Vagina (tissue), 2 donors: ENCODE measurements around the gene CRAT. TPM values are rescaled to one million over a fixed set of nuclear protein-coding genes. Genes with fewer than 3 reads are reported as not detected.

Experiments used
- DNase-seq, 2 donors: peaks; one replicate each; pipeline ENCODE4 v3.0.0-alpha.2; 2017; ENCODE audit errors: extremely low spot score in 2 of 2
- H3K27ac ChIP-seq: fragments of 200-600 bp; sonication (generic); one replicate; pipeline ENCODE4 v1.5.1; 2019
- H3K27me3 ChIP-seq: fragments of 200-600 bp; sonication (generic); one replicate; pipeline ENCODE4 v1.5.1; 2019
- H3K36me3 ChIP-seq, 2 donors: fragments of 200-600 bp; sonication (generic); one replicate each; pipeline ENCODE4 v1.5.1; 2017 to 2019
- H3K4me1 ChIP-seq: fragments of 200-600 bp; sonication (generic); one replicate; pipeline ENCODE4 v1.5.1; 2019
- H3K4me3 ChIP-seq, 2 donors: fragments of 200-600 bp; sonication (generic); 1 replicate in 1 of 2; 2 replicates in 1 of 2; pipeline ENCODE4 v1.5.1; 2016 to 2019
- H3K9me3 ChIP-seq: fragments of 200-600 bp; sonication (generic); one replicate; pipeline ENCODE4 v1.5.1; 2019
- POLR2A ChIP-seq, 2 donors: fragments of 450-650 bp; IDR thresholded peaks; one replicate each; pipeline ENCODE4 v1.6.1; 2017; ENCODE audit warnings: antibody characterized with exemption in 2 of 2, mild to moderate bottlenecking in 2 of 2, moderate library complexity in 2 of 2
- POLR2AphosphoS5 ChIP-seq, 2 donors: sonication (generic); formaldehyde crosslinking; IDR thresholded peaks; one replicate each; pipeline ENCODE4 v1.9.0; 2017; ENCODE audit warnings: antibody characterized with exemption in 2 of 2, mild to moderate bottlenecking in 2 of 2, low read depth in 1 of 2; ENCODE audit not compliant: insufficient read depth in 1 of 2
- intact Hi-C: fragments of 100-400 bp; cut with DNase I; formaldehyde crosslinking; loops from one replicate; pipeline ENCODE4 v1.15.1; 2023
- total RNA-seq: library from RNA; depleted of rRNA; stranded (reverse); fragments of >200 nt; gene quantifications from one replicate; pipeline ENCODE4 v1.2.3, GENCODE V29; 2016
- TF ChIP-seq, protein P1 (sequence below), 3 experiments: fragments of 450-650 bp in 2 of 3; fragments of 200-600 bp in 1 of 3; sonication (generic) in 1 of 3; IDR thresholded peaks; one replicate each; pipeline ENCODE4 v1.5.1; 2017 to 2019; ENCODE audit warnings: antibody characterized with exemption in 3 of 3, mild to moderate bottlenecking in 2 of 3, moderate library complexity in 2 of 3

Gene CRAT
- total RNA-seq, 1 donor from 2014 or later: 59.9 TPM

DNA sequence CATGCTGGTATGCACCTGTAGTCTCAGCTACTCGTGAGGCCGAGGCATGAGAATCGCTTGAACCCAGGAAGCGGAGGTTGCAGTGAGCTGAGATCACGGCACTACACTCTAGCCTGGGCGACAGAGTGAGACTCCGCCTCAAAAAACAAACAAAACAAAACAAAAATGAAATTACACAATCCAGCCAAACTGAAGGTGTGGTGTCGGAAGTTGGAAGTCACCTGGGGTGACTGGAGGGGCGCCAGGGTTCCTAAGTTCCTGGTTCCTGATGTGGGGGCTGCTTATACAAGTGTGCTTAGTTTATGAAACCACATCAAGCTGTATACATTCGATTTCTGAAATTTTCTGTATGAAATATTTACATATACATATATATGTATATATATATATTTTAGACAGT, 33.4 kb downstream of the CRAT start:
- TF ChIP-seq POLR2AphosphoS5 (IDR thresholded peaks at IDR 0.05; ENCODE audit: insufficient read depth in 1 of 2, low read depth in 1 of 2) (no peak), POLR2A (IDR thresholded peaks at IDR 0.05) (no peak)
- TF ChIP-seq, protein P1, sequence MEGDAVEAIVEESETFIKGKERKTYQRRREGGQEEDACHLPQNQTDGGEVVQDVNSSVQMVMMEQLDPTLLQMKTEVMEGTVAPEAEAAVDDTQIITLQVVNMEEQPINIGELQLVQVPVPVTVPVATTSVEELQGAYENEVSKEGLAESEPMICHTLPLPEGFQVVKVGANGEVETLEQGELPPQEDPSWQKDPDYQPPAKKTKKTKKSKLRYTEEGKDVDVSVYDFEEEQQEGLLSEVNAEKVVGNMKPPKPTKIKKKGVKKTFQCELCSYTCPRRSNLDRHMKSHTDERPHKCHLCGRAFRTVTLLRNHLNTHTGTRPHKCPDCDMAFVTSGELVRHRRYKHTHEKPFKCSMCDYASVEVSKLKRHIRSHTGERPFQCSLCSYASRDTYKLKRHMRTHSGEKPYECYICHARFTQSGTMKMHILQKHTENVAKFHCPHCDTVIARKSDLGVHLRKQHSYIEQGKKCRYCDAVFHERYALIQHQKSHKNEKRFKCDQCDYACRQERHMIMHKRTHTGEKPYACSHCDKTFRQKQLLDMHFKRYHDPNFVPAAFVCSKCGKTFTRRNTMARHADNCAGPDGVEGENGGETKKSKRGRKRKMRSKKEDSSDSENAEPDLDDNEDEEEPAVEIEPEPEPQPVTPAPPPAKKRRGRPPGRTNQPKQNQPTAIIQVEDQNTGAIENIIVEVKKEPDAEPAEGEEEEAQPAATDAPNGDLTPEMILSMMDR (IDR thresholded peaks at IDR 0.05): no peak
- no peak overlapping the region for H3K27ac ChIP-seq
- peaks cover 15% of the 10 kb centered on the region for H3K4me1 ChIP-seq
- no peak overlapping the region for H3K4me3 ChIP-seq
- no peaks in the 10 kb centered on the region for H3K27me3 ChIP-seq
- no peak for DNase-seq
- no peaks in the 10 kb centered on the region for H3K9me3 ChIP-seq
- intact Hi-C loops: no loop called here
- H3K36me3 ChIP-seq: no peaks in the 10 kb centered on the region

DNA sequence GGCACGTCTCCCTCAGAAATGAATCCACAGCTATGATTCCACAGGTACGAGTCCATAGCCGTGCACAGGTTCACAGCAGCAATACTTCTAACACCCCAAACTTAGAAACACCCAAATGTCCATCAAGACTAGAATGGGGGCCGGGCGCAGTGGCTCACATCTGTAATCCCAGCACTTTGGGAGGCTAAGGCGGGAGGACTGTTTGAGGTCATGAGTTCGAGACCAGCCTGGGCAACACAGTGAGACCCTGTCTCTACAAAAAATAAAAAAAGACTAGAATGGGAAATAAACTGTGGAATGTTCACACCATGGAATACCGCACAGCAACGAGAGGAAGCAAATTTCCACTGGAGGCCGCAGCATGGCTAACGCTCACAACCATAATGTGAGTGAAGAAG, 34.0 kb downstream of the CRAT start:
- DNase-seq: no peak
- Histone ChIP-seq H3K27me3 (no peaks in the 10 kb centered on the region), H3K36me3 (no peaks in the 10 kb centered on the region), H3K9me3 (no peaks in the 10 kb centered on the region), H3K4me3 (no peak overlapping the region), H3K4me1 (peaks cover 9% of the 10 kb centered on the region), H3K27ac (no peak overlapping the region)
- TF ChIP-seq POLR2A (IDR thresholded peaks at IDR 0.05): no peak
- intact Hi-C loops: no loop called here

DNA sequence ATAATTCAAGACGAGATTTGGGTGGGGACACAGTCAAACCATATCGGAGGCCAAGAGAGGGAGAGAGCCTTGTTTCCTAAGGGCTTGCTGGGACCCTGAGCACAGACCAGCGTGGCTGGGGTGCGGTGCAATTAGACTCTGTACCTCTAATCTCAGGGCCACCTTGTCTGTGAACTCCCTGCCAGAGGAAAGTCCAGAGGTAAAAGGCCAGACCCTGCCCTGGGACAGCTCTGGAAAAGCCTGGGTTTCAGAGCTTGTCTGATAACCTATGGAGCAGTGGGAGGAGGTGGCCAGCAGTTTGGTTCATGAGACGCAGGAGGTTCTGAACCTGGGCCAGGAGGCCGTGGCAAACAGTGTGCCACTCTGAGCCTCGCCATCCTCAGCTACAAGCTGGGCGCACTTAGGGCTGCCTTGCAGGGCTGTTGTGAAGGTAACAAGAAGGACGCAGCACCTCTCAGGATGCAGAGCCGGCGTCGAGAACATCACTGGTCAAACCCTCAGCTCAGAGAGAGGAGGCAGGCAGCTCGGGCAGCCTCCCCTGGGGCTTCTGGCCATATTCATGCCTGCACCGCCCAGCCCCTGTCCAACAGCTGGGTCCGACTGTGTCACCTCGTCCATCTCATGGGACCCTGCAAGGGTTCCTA, 34.5 kb downstream of the CRAT start:
- H3K4me3 ChIP-seq: no peak overlapping the region
- TF ChIP-seq POLR2AphosphoS5 (IDR thresholded peaks at IDR 0.05; ENCODE audit: insufficient read depth in 1 of 2, low read depth in 1 of 2) (no peak), POLR2A (IDR thresholded peaks at IDR 0.05) (no peak)
- TF ChIP-seq, protein P1 (IDR thresholded peaks at IDR 0.05): no peak
- peaks cover 5% of the 10 kb centered on the region for H3K4me1 ChIP-seq
- no peaks in the 10 kb centered on the region for H3K36me3 ChIP-seq
- intact Hi-C loops: no loop called here
- H3K27me3 ChIP-seq: no peaks in the 10 kb centered on the region
- no peaks in the 10 kb centered on the region for H3K9me3 ChIP-seq
- H3K27ac ChIP-seq: no peak overlapping the region
- DNase-seq: no peak

DNA sequence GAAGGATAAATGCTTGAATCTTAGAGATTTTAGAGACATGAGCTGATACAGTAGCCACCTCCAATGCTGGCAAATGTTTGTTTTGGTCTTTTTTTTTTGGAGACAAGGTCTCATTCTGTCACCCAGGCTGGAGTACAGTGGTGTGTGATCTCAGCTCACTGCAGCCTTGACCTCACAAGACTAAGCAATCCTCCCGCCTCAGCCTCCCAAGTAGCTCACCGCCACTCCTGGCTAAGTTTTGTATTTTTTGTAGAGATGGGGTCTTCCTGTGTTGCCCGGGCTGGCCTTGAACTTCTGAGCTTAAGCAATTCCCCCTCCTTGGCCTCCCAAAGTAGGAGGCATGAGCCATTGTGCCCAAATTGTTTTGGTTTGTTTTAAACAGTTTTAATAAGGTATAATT, 36.5 kb downstream of the CRAT start:
- intact Hi-C loops: no loop called here
- Histone ChIP-seq H3K4me3 (no peak overlapping the region), H3K36me3 (peaks cover 0 to 4% of the 10 kb centered on the region in 2 donors), H3K27ac (no peak overlapping the region), H3K27me3 (no peaks in the 10 kb centered on the region), H3K9me3 (no peaks in the 10 kb centered on the region), H3K4me1 (no peaks in the 10 kb centered on the region)
- TF ChIP-seq, protein P1 (IDR thresholded peaks at IDR 0.05): no peak
- TF ChIP-seq POLR2AphosphoS5 (IDR thresholded peaks at IDR 0.05; ENCODE audit: insufficient read depth in 1 of 2, low read depth in 1 of 2) (no peak), POLR2A (IDR thresholded peaks at IDR 0.05) (no peak)
- no peak for DNase-seq

DNA sequence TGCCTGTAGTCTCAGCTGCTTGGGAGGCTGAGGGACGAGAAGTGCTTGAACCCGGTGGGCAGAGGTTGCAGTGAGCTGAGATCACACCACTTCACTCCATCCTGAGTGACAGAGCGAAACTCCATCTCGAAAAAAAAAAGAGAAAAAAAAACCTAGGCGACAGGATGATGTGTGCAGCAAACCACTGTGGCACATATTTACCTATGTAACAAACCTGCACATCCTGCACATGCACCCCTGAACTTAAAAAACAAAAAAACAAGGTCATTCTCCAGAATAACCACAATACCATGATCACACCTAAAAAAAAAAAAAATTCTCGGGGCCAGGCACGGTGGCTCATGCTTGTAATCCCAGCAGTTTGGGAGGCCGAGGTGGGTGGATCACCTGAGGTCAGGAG, 37.2 kb downstream of the CRAT start:
- no peaks in the 10 kb centered on the region for H3K9me3 ChIP-seq
- H3K4me3 ChIP-seq: no peak overlapping the region
- H3K27ac ChIP-seq: no peak overlapping the region
- intact Hi-C loops: no loop called here
- H3K4me1 ChIP-seq: no peaks in the 10 kb centered on the region
- H3K27me3 ChIP-seq: no peaks in the 10 kb centered on the region
- peaks cover 0 to 10% of the 10 kb centered on the region in 2 donors for H3K36me3 ChIP-seq
- DNase-seq: no peak
- TF ChIP-seq, protein P1 (IDR thresholded peaks at IDR 0.05): no peak
- no peak for TF ChIP-seq POLR2A (IDR thresholded peaks at IDR 0.05)
- no peak for TF ChIP-seq POLR2AphosphoS5 (IDR thresholded peaks at IDR 0.05; ENCODE audit: insufficient read depth in 1 of 2, low read depth in 1 of 2)
